Activated naive CD4-positive, alpha-beta T cell treated with anti-CD3 and anti-CD28 coated beads for 36 hours (primary cell): ENCODE results near the gene CDC42BPG. TPM values are rescaled to one million over a fixed set of nuclear protein-coding genes. Genes with fewer than 3 reads are reported as not detected.
A peak's percentile ranks its signal among the peaks of the same experiment; 100 is the strongest.

Experiments
- CTCF ChIA-PET: fragments of 350-600 bp; sonication (Branson Sonifier 250); formaldehyde crosslinking; loops from one replicate; lab custom pipeline; 2021; ENCODE audit warnings: antibody characterized with exemption; lab: Charles Lee
- DNase-seq: peaks from one replicate; pipeline ENCODE4 v3.0.0-alpha.2; 2020
- H3K27ac Mint-ChIP-seq: one replicate; pipeline ENCODE4 v1.8.0; 2021; ENCODE audit warnings: mild to moderate bottlenecking, mixed read lengths
- H3K27me3 Mint-ChIP-seq: one replicate; pipeline ENCODE4 v1.8.0; 2021; ENCODE audit warnings: low read depth, mixed read lengths
- H3K36me3 Mint-ChIP-seq: one replicate; pipeline ENCODE4 v1.8.0; 2021; ENCODE audit warnings: low read depth, mixed read lengths
- H3K4me1 Mint-ChIP-seq: one replicate; pipeline ENCODE4 v1.8.0; 2021; ENCODE audit warnings: low read depth, mixed read lengths
- H3K4me3 Mint-ChIP-seq: one replicate; pipeline ENCODE4 v1.8.0; 2021; ENCODE audit warnings: mild to moderate bottlenecking, moderate library complexity, mixed read lengths
- H3K9me3 Mint-ChIP-seq: one replicate; pipeline ENCODE4 v1.8.0; 2021; ENCODE audit warnings: mixed read lengths
- intact Hi-C: fragments of 100-400 bp; cut with micrococcal nuclease; formaldehyde crosslinking; loops from one replicate; pipeline ENCODE4 v1.15.1; 2023
- total RNA-seq, 2 experiments: library from RNA; stranded (reverse); gene quantifications; one replicate each; pipeline ENCODE4 v1.2.3, GENCODE V29; 2021

CDC42BPG gene
- total RNA-seq, 2 experiments from 2014 or later, result 0.32 to 0.41 TPM

DNA sequence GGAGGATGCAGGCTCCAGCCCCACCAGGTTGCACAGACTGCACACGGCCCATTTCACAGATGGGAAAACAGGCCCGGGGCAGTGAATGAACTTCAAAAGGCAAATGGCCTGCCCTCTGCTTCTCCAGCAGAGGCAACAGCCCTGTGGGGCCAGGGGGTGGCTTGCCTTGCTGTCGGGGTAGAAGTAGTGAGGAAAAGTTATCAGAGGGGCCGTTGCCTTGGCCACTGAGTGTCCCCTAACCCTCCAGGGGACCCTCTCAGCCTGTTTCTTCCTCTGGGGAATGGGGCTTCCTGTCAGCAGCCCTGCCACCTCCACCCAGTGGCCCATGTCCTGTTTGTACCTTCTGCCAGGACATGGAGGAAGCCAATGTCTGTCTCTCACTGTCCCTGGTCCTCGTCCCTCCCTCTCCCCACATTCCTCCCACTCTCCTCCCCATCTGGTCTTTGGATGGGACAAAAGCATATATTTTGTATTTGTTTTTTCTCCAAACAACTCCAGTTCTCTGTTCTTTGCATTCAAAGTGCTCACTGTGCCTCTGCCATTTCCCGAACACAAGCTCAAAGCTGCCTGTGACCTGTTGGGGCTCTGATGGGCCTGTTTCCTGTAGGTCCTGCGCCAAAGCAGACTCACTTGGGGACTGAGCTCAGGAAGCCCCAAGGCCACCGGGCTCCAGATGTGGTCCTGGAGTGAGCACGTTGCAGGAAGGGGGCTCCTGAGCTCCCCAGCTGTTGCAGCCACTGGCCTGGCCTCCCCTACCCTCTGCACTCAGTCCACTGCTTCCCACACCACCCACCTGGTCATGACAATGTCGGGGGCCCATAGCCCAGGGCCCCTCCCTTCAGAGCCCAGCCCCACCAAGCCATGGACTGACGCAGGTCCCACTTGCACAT is 50.9 kb downstream of the CDC42BPG start:
- peaks cover 11% of the 10 kb centered on the region for H3K36me3 Mint-ChIP-seq

DNA sequence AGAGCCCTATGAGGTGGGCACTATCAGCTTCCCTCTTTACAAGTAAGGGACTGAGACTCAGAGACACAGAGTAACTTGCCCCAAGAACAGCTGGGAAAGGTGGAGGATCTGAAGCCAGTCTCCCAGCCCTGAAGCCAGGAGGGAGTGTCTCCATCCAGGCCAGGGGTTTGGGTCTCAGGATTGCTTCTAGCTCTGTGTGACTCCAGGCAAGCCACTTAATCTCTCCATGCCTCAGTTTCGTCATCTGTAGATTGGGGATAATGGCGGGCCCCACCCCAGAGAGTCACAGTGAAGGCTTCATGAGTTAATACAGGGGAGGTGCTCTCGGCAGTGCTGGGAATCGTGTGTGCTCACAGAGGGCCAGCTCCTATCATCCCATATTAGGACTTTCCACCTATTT is 52.0 kb downstream of the CDC42BPG start:
- no peaks in the 10 kb centered on the region for H3K27me3 Mint-ChIP-seq
- peak overlapping the region; percentile 21 for H3K27ac Mint-ChIP-seq
- no peak for DNase-seq
- CTCF ChIA-PET, result no interaction called here
- H3K36me3 Mint-ChIP-seq, result peaks cover 11% of the 10 kb centered on the region
- intact Hi-C loops, result no loop called here
- H3K4me1 Mint-ChIP-seq, result peaks cover 27% of the 10 kb centered on the region
- H3K4me3 Mint-ChIP-seq, result no peak overlapping the region
- H3K9me3 Mint-ChIP-seq, result no peaks in the 10 kb centered on the region

More for the DNA sequence above, 50.9 kb downstream of the CDC42BPG start:
- Mint-ChIP-seq H3K4me1 (peaks cover 24% of the 10 kb centered on the region), H3K9me3 (no peaks in the 10 kb centered on the region), H3K27ac (peak overlapping the region; percentile 54), H3K27me3 (no peaks in the 10 kb centered on the region), H3K4me3 (no peak overlapping the region)
- intact Hi-C loops, result no loop called here
- no peak for DNase-seq
- CTCF ChIA-PET, result no interaction called here

DNA sequence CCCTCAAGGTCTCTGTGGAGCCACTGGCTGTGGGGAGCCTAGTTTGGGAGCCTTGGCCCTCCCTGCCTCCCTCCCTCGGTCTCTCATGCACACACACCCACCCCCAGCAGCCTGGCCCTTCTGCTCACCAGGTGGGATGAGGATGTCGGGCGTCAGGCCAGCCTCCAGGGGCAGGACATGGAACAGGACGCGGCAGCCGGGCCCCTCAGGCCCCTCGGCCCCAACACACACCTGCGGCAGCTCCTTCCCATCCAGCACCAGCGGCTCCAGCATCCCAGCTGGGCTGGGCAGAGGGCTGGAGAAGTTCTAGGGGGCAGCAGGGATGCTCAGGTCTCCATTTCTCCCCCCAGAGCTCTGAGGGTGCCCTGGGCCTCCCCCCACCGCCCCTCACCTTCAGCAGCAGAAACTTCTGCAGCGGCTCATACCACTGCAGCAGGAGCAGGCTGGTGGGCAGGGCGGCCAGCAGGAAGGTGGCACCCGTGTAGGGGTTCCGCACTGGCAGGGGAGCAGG is 52.6 kb downstream of the CDC42BPG start:
- Mint-ChIP-seq H3K27me3 (no peaks in the 10 kb centered on the region), H3K36me3 (peaks cover 11% of the 10 kb centered on the region), H3K27ac (no peak overlapping the region), H3K4me3 (no peak overlapping the region), H3K9me3 (no peaks in the 10 kb centered on the region), H3K4me1 (peaks cover 28% of the 10 kb centered on the region)
- intact Hi-C loops, result no loop called here
- CTCF ChIA-PET, result interaction anchor here (0.9 kb wide), 1 partner anchor 325 kb away, joined by 3 read pairs; no protein-coding TSS in a partner anchor
- no peak for DNase-seq

DNA sequence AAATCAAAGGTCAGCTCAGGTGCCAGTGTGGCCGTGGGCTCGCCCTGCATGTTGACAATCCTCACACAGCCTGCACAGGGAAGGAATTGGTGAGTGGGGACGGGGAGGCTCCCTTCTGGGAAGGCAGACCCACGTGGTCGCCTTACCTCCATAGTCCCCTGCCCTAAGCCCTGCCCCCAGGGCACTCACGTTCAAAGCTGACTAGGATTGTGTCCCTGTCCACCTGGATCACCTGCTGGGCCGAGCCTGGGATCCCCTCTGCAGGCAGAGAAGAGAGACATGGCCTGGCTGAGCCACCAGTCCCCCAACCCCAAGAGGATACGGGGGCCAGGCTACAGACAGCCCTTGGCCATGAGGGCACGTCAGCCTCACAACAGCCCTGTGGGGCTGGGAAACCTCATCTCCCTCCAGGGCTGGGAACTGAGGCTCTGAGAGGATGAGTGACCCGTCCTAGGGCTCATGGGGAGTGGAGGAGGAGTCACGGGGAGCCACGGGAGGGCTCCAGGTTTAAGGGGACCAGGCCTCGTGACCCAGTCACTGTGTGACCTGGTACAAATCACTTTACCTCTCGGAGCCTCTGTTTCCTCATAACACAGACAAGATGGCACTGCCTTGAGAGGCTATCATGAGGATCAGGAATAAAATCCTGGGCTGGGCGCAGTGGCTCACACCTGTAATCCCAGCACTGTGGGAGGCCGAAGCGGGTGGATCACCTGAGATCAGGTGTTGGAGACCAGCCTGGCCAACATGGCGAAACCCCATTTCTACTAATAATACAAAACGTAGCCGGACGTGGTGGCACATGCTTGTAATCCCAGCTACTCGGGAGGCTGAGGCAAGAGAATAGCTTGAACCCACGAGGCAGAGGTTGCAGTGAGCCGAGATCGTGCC is 54.0 kb downstream of the CDC42BPG start:
- Mint-ChIP-seq H3K36me3 (peaks cover 7% of the 10 kb centered on the region), H3K27me3 (no peaks in the 10 kb centered on the region), H3K4me1 (peaks cover 20% of the 10 kb centered on the region), H3K9me3 (no peaks in the 10 kb centered on the region), H3K27ac (no peak overlapping the region), H3K4me3 (no peak overlapping the region)
- CTCF ChIA-PET, result interaction anchor here (0.9 kb wide), 1 partner anchor 326 kb away, joined by 3 read pairs; no protein-coding TSS in a partner anchor
- no peak for DNase-seq
- intact Hi-C loops, result no loop called here

DNA sequence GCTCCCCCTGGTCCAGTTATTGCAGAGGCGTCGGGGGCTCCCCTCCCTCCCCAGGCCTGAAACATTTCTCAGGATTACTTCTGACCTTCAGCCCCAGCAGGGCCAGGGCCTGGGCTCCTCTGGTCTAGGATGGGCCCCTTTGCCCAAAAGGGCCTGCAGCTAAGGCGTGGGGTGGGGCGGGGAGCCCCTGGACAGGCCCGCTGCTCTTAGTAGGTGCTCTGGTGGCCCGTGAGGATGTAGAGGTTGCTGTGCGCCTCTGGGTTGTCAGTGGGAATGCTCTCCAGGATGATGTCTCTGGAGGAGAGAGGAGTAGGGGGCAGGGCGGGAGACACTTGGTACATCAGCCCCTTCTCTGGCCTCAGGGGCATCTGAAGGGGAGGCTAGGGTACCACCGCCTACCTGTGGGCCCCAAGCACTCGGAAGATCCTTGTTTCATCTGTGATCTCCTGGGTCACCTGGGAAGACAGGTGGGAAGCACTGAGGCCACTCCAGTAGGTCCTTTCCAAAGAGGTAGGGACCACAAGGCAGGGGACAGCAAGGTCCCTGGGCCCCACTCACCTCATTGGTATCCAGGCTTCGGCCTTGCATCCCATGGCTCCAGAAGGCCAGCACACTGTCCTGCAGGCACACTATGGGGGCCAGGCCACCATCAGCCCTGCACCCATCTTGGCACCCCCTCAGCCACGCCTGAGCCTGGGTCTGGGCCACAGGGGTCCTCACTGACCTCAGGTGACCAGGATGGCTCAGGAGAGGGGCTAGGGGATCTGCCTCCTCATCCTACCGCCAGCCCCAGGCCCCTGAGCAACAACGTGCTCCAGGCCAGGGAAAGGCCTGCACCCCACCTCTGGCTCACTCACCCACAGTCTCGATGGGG is 54.9 kb downstream of the CDC42BPG start:
- Mint-ChIP-seq H3K9me3 (no peaks in the 10 kb centered on the region), H3K27ac (no peak overlapping the region), H3K4me1 (peaks cover 20% of the 10 kb centered on the region), H3K27me3 (no peaks in the 10 kb centered on the region), H3K4me3 (no peak overlapping the region), H3K36me3 (peaks cover 2% of the 10 kb centered on the region)
- CTCF ChIA-PET, result no interaction called here
- intact Hi-C loops, result no loop called here
- no peak for DNase-seq

DNA sequence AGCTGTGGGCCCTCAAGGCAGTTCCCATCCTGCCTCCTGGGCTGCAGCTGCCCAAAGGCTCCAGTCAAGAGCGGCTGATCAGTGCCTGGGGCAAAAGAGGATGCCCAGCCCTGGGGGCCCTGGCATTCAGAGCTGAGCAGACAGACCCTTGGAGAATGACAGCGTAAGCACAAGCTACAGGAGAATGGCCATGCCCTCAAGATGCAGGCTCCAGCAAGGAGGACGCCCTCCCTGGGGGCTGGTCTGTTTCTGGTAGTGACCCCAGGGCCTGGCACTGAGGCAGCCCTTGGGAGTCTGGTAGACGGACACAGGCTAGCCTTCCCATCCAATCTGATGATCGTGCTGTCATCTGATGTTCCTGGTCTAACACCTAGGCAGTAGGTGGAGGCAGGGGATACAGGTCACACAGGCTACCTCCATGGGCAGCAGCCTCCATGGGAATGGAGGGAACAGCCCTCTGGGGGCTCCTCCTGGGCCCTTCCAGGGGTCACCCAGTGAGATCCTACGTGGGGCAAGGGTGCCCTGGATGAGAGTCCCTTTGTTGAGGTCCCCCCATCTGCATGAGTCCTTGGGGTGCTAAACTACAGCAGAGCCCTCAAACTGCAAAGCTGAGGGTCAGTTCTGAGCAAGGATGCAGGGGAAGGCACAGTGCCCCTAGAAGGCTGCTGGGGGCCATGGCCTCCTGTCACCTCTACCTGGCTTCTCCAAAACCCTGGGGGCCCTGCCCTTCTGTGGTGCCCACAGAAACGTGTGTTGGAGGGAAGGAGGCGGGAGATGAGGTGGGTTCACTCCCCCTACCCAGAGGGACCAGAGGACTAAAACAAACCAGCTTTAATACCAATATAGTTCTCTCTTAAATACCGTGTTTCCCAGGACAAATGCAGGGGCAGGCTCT is 55.9 kb downstream of the CDC42BPG start:
- Mint-ChIP-seq H3K4me3 (no peak overlapping the region), H3K4me1 (peaks cover 14% of the 10 kb centered on the region), H3K36me3 (peaks cover 2% of the 10 kb centered on the region), H3K9me3 (no peaks in the 10 kb centered on the region), H3K27ac (no peak overlapping the region), H3K27me3 (no peaks in the 10 kb centered on the region)
- intact Hi-C loops, result no loop called here
- CTCF ChIA-PET, result interaction anchor here (0.6 kb wide), 1 partner anchor 10 kb away, joined by 3 read pairs; the partner anchor contains the start of gene SF1
- no peak for DNase-seq

DNA sequence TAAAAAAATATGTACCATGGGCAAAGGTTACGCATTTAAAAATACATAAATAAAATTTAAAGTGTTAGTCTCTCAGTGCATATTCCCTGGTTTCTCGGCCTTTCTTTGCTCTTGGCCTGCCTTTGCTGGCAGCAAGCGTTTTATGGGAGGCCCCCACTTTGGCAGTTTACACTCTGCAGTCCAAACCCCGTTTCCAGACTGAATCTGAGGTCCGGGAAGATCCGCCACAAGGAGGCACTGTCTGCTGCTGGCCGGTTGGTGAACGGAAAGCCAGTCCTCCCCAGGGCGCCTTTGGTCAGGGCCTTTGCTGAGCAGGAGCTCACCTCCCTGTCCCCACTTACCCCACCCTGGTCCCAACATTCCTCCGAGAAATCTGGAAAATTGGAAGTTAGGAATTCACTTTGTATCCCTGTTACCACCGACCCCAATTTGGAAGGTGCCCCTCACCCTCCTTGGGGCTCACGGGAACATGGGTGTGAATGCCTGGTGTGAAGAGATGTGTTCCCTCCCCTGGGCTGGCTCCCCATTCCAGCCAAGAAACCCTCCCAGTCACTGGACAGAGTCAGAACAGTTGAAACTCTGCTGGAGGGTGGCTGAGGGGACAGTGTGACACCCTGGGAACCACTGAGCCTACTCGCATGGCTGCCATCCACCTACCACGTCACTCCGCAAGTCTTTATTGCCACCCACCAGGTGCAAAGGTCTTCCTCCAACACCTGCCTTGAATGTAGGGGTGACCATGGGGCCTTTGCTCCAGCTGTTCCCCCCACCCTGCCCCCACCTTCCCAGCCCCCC is 56.7 kb downstream of the CDC42BPG start:
- Mint-ChIP-seq H3K9me3 (no peaks in the 10 kb centered on the region), H3K4me3 (no peak overlapping the region), H3K27ac (no peak overlapping the region), H3K27me3 (no peaks in the 10 kb centered on the region), H3K36me3 (peaks cover 2% of the 10 kb centered on the region), H3K4me1 (peaks cover 11% of the 10 kb centered on the region)
- intact Hi-C loops, result loop anchor here (2.0 kb wide), 1 partner anchor 59 kb away; no protein-coding TSS in a partner anchor
- CTCF ChIA-PET, result interaction anchor here (0.6 kb wide), 1 partner anchor 9 kb away, joined by 3 read pairs; the partner anchor contains the start of gene SF1
- peak; percentile 73 for DNase-seq

DNA sequence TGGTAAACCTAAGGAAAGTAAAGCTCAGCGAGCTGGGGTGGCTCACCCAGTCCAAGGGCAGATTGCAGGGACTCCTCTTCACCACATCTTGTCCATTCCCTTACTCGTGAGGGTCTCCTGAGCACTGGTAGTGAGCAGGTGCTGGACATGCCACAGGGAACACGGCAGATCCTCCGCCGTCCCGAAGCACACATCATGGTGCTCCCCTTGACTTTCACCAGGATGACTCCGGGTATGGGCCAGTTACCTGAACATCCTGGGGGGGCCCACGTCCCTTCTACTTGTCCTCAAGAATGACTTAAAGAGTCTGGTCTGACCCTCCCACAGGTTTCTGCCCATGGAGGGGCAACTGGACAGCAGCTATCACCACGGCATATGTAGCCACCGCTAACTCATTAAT is 58.1 kb downstream of the CDC42BPG start:
- intact Hi-C loops, result loop anchor here (2.0 kb wide), 1 partner anchor 60 kb away; no protein-coding TSS in a partner anchor
- no peaks in the 10 kb centered on the region for H3K27me3 Mint-ChIP-seq
- H3K9me3 Mint-ChIP-seq, result no peaks in the 10 kb centered on the region
- no peak overlapping the region for H3K27ac Mint-ChIP-seq
- H3K4me3 Mint-ChIP-seq, result no peak overlapping the region
- CTCF ChIA-PET, result interaction anchor here (1.0 to 1.5 kb wide), 5 partner anchors 14 to 325 kb away, joined by 3 to 5 read pairs (median 3); partner anchors contain the start of gene TM7SF2
- DNase-seq, result no peak
- H3K36me3 Mint-ChIP-seq, result peaks cover 1% of the 10 kb centered on the region
- H3K4me1 Mint-ChIP-seq, result peaks cover 13% of the 10 kb centered on the region

DNA sequence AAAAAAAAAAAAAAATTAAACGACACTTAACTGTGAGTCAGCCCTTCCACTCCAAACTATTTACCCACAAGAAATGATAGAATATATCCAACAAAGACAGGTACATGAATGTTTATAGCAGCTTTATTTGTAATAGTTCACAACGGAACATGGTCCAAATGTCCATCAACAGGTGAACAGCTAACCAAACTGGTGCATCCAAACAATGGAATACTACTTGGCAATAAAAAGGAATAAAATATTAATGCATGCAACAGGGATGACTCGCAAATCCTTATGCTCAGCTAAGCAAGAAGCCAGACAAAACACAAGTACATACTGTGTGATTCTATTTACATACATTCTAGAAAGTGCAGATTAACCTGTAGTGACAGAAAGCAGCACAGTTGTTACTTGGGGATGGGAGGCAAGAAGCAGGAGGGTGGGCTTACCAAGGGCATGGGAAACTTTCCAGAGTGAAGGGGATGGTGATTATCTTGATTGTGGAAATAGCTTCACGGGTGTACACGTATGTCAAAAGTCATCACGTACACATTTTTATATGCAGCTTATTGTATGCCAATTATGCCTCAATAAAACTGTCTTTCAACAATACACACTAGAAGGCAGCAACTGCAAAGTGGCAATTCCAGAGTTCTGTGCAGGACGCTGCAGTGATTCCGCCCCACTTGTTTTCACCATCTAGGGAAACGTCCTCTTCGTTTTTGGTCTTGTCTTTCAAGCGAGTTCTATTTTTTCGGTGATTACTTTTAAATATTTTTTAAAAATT is 59.5 kb downstream of the CDC42BPG start:
- CTCF ChIA-PET, result interaction anchor here (0.6 to 1.2 kb wide), 5 partner anchors 17 to 546 kb away, joined by 3 to 4 read pairs (median 3); no protein-coding TSS in a partner anchor
- Mint-ChIP-seq H3K27me3 (no peaks in the 10 kb centered on the region), H3K27ac (peak overlapping the region; percentile 42), H3K9me3 (no peaks in the 10 kb centered on the region), H3K4me1 (peaks cover 23% of the 10 kb centered on the region), H3K36me3 (peaks cover 3% of the 10 kb centered on the region), H3K4me3 (no peak overlapping the region)
- DNase-seq, result no peak
- intact Hi-C loops, result no loop called here
